ENCODE data around the gene SIGLEC1.

SIGLEC1 gene

DNA sequence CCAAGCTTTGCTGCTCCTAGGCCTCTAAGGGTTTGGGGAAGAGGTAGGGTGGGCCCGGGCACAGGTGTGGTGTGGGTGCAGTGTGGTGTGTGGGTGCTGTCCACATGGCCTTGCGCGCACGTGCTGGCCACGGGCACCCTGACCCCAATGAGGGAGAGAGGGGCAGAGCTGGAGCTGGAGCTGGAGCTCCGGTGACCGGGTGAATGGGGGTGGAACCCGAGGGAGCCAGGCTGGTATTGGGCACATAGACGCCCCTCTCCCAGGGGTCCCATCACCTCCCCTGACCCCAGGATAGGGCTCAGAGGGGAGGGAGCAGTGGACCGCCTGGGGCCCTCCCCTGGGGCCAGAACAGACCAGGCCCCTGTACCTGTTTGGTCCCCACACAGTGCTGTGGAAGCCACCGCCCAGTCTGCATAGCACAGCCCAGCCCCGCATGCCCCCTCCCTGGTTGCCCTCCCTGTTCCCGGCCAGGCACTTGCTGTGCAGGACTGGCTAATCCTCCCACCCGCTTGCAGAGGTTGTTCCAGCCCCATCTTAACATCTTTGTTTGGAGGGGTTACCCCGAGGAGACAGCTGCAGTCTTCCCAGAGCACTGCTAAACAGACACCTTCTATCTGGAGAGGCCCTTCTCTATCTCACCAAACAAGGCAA is 31.6 kb downstream of the SIGLEC1 start:
- DNase-seq (ENCODE audit: insufficient read length) (no peak), FAIRE-seq (no peak)
- TF ChIP-seq POLR2AphosphoS5 (IDR thresholded peaks at IDR 0.05; ENCODE audit: low read depth, low read length), result no peak

DNA sequence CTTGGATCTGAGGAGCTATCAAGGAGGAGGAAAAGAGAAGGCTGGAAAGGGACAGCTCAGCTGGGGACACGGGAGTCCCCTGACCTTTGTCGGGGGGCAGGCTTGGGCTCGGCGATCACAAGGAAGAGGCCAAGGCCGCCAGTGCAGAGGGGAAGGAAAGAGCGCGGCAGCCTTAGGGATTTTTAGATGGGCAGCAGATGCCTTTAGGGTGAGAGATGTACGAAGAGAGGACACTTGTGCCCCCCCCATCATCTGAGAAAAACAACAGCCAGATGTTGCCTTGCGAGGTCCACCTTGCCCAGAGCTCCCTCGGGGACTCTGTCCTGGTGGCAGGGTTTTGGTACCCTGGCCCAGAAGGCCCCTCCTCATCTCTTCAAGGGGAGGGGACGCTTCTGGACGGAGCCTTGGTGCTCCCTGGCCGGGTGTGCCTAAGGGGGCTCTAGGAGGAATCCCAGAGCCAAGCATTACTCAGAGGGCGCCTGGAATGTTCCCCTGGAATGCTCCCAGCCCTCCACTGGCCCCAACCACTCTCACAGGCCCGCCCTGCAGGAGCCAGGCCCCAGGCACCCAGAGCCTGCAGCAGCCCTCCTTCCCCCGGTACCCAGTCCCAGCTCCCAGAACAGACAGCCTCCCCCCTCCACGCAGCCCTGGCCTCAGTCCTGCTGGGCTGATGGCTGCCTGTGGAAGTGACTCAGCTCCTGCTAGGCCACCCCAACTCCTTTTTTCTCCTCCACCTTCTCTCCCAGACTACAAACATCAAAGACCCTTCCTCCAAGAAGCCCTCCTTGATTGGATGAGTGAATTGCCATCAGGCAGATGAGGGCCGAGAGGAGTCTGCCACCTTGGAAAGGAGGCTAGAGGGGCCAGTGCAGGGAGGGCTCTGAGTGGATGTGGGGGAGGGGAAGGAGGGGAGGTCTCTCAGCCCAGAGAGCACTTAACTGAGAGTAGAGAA is 32.4 kb downstream of the SIGLEC1 start:
- TF ChIP-seq TAF1 (IDR thresholded peaks at IDR 0.05; ENCODE audit: borderline replicate concordance, low read depth, low read length) (no peak), POLR2A (IDR thresholded peaks at IDR 0.05; ENCODE audit: low read depth, low read length) (no peak), POLR2AphosphoS5 (IDR thresholded peaks at IDR 0.05; ENCODE audit: low read depth, low read length) (no peak)
- FAIRE-seq, result no peak
- DNase-seq (ENCODE audit: insufficient read length), result no peak

DNA sequence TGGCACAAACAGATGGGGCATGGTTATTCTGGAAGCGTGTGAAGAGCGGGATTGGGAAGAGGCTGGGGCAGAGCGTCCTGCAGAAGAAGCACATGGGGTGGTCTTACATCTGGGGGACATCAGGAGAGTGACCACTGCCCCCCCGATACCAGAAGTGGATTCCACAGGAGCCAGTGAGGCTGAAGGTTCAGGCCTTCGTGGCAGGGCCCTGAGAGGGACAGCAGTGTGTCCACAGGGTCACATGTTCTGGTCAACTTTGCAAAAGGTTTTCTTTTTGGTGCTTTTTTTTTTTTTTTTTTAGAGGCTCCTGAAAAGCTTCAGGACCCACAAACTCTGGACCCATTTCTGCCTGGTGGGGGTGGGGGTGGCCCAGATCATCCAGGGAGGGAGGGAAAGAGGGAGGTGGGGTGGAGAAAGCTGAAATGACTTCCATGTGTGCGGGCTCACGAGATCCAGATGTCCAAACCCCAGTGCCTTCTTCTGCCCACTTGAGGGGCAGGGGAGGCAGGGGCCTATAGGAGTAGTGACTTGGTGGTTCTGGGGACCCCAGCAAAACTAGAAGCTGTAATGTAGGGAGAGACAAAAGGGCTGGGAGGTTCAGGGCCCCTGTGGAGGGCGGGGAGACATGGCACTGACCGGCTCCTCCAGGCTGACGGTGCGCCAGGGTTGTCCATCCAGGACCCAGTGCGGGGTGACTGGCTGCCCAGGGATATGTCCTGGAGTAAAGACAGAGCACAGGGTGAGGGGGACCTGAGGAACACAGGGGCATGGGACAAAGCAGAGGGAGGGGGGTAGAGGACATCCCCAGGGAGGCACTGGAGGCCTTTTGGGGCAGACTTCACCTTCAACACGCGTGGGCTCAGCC is 33.3 kb downstream of the SIGLEC1 start:
- no peak for TF ChIP-seq TAF1 (IDR thresholded peaks at IDR 0.05; ENCODE audit: borderline replicate concordance, low read depth, low read length)
- TF ChIP-seq POLR2AphosphoS5 (IDR thresholded peaks at IDR 0.05; ENCODE audit: low read depth, low read length), result no peak
- TF ChIP-seq POLR2A (IDR thresholded peaks at IDR 0.05; ENCODE audit: low read depth, low read length), result no peak
- FAIRE-seq (no peak), DNase-seq (ENCODE audit: insufficient read length) (no peak)

DNA sequence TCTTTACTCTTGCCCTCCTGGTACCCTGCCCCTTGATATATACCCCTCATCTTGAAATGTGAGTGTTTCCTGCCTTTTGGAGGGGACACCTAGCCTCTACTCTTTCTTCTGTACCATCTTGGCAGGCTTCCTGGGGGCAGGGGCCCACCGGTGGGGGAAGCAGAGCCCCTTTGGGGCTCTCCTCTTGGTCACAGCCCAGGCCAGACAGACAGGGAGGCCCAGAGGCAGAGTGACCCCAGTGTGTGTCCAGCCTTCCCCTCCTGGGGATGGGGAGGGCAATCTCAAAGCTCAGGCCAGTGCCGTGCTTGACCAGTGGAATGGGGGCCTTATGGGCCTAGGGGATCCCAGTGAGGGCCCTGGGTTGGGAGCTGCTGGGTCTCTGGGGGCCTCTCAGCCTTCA is 34.2 kb downstream of the SIGLEC1 start:
- DNase-seq (ENCODE audit: insufficient read length) (no peak), FAIRE-seq (no peak)
- no peak for TF ChIP-seq POLR2A (IDR thresholded peaks at IDR 0.05; ENCODE audit: low read depth, low read length)
- TF ChIP-seq TAF1 (IDR thresholded peaks at IDR 0.05; ENCODE audit: borderline replicate concordance, low read depth, low read length), result no peak
- TF ChIP-seq POLR2AphosphoS5 (IDR thresholded peaks at IDR 0.05; ENCODE audit: low read depth, low read length), result no peak

DNA sequence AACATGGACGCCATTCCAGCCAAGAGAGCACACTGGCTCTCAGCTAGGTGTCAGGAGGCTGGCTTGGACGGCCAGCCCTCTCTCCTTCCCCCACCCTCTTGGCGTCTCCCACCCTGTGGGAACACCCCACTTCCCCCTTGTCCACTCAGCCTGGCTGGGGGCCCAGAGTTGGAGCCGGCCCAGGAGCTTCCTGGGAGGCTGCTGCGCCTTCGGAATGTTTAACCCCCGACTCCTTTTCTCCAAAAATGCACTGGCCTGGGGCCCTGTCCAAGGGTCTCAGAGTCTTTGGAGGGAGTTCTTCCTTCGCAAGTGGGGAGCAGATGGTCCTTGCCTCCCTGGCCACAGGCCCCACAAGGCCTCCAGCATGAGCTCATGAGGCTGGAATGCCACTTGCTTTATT is 34.7 kb downstream of the SIGLEC1 start:
- DNase-seq (ENCODE audit: insufficient read length), result no peak
- no peak for FAIRE-seq
- TF ChIP-seq TAF1 (IDR thresholded peaks at IDR 0.05; ENCODE audit: borderline replicate concordance, low read depth, low read length) (no peak), POLR2A (IDR thresholded peaks at IDR 0.05; ENCODE audit: low read depth, low read length) (no peak), POLR2AphosphoS5 (IDR thresholded peaks at IDR 0.05; ENCODE audit: low read depth, low read length) (no peak)

DNA sequence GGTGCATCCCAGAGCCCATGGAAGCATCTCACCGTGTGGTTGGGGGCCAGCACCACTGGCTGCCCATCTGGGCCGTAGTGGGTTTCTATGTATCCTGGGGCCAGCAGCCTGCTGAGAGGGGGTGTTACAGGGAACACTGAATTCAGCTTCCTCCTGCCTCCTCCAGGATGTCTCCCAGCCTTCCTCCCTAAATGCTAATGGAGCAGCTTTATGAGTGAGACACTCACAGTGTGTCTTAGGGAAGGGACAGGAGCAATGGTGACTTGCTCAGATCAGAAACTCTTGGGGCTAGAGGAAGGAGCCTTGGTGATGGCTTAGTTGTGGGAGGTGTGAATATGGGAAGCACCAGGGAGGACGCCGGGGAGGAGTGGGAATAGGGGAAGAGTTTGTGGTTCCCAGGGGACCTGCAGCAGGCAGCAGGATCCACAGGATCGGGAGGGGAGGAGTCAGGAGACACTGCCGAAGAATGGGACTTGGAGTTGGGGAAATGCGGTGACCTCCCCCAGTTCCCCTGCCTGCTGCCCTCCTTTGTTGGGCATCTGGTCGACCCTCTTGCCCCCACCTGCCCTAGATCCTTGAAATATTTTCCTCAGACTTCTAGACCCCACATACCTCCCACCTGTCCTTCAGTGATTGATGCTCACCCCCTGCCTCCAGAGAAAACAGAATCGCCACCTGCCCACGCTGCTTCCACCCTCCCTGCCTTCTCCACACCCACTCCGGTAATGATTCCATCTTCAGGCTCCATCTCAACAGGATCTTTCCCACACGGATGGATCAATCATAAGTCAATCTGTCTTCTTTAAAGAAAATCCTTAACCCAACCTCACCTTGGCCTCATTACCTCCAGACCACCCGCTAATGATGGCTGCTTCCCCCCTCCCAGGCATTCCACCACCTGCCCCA is 37.2 kb downstream of the SIGLEC1 start:
- TF ChIP-seq POLR2A (IDR thresholded peaks at IDR 0.05; ENCODE audit: low read depth, low read length), result no peak
- TF ChIP-seq POLR2AphosphoS5 (IDR thresholded peaks at IDR 0.05; ENCODE audit: low read depth, low read length), result no peak
- TF ChIP-seq TAF1 (IDR thresholded peaks at IDR 0.05; ENCODE audit: borderline replicate concordance, low read depth, low read length), result no peak
- FAIRE-seq, result no peak

DNA sequence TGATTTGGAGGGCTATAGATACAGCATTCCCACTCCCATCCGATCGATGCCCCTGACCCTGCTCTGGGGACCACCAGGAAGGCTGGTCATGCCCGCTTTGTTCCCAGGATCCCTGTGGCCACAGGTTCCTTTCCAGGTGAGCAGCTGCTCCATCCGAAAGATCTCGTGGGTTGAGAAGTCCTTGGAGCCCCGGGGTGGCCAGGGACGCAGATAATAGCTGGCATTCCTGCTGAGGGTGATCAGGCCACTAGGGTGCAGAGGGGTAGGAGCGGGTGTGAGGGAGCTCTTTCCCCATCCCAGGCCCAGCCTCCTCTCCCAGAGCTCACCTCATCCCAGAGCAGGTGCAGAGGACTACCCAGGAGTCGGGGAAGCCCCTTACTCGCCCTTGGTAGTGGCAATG is 38.0 kb downstream of the SIGLEC1 start:
- DNase-seq (ENCODE audit: insufficient read length) (no peak), FAIRE-seq (no peak)
- no peak for TF ChIP-seq TAF1 (IDR thresholded peaks at IDR 0.05; ENCODE audit: borderline replicate concordance, low read depth, low read length)
- TF ChIP-seq POLR2AphosphoS5 (IDR thresholded peaks at IDR 0.05; ENCODE audit: low read depth, low read length), result no peak
- TF ChIP-seq POLR2A (IDR thresholded peaks at IDR 0.05; ENCODE audit: low read depth, low read length), result no peak

More for the DNA sequence above, 37.2 kb downstream of the SIGLEC1 start:
- no peak for DNase-seq (ENCODE audit: insufficient read length)

DNA sequence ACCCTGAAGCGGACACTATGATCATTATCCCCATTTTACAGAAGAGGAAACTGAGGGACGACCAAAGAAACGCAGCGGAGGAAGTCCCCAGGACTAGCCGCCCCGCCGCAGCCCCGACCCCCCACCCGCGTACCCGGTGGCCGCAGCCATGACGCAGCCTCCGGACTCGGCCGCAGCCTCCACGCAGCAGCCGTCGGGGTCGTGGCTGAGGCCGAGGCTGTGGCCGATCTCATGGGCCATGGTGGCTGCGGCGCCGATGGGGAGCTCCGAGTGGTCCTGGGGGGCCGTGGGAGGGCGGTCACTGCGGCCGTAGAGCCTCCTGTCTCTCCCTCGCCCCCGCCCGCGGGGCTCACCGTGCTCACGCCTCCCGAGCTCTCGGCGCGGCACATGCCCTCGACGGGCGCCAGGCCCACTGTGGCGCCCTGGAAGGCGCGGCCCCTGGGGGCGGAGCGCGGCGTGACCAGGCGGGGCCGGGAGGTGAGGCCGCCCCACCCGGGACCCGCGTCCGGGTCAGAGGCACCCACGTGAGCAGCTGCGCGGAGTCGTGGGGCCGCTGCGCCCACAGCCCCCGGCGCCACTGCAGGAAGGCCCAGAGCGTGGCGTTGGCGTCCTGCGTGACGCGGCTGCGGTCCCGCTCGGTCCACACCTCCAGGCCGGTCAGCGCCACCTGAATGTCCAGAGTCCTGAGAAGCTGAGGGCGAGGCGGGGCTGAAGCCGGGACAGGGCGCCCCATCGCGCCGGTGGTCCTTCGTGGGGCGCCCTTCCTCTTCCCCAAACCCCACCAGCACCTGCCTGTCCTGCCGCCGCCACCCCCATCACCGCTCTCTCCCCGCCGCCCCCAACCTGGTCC is 39.0 kb downstream of the SIGLEC1 start:
- FAIRE-seq (no peak), DNase-seq (ENCODE audit: insufficient read length) (no peak)
- TF ChIP-seq POLR2AphosphoS5 (IDR thresholded peaks at IDR 0.05; ENCODE audit: low read depth, low read length) (no peak), POLR2A (IDR thresholded peaks at IDR 0.05; ENCODE audit: low read depth, low read length) (no peak), TAF1 (IDR thresholded peaks at IDR 0.05; ENCODE audit: borderline replicate concordance, low read depth, low read length) (no peak)

DNA sequence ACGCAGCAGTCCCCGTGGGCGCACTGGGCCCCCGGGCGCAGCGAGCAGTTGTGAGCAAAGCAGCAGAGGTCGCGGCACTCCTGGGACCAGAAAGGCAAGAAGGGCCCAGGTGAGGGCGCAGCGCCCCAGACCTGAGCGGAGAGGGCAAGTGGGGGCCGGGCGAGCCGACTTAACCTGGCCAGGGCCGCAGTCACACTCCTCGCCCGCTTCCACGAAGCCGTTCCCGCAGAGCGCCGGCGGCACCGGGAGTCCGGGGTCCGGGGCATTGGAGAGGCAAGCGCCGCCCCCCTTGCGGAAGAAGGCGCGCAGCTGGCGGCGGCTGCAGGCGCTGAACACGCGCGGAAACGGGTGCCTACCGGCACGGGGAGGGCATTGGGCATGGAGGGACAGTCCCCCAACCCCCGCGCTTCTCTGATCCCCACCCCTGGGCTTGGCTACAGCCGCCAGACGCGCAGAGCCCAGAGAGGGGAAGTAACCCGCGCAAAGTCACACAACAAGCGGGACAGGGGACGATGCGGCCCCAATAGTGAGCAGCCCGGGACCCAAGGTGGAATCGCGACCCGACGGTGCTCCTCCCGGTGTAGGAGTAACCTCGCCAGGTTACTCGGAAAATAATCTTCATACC is 39.7 kb downstream of the SIGLEC1 start:
- TF ChIP-seq TAF1 (IDR thresholded peaks at IDR 0.05; ENCODE audit: borderline replicate concordance, low read depth, low read length) (no peak), POLR2AphosphoS5 (IDR thresholded peaks at IDR 0.05; ENCODE audit: low read depth, low read length) (no peak), POLR2A (IDR thresholded peaks at IDR 0.05; ENCODE audit: low read depth, low read length) (no peak)
- DNase-seq (ENCODE audit: insufficient read length) (no peak), FAIRE-seq (no peak)
